SK-N-SH (cell line): ENCODE data around the gene CD96. TPM values are rescaled to one million over a fixed set of nuclear protein-coding genes. Genes with fewer than 3 reads are reported as not detected.
A peak's percentile ranks its signal among the peaks of the same experiment; 100 is the strongest.

Experiments
- CTCF ChIA-PET: fragments of 300-600, 350-600 bp; formaldehyde crosslinking; extraction: SDS; loops from one replicate; lab custom pipeline; 2021; lab: Yijun Ruan, JAX
- POLR2A ChIA-PET: fragments of 350-600 bp; sonication (Branson Sonifier 250); formaldehyde crosslinking; extraction: SDS; loops from one replicate; lab custom pipeline; 2020; ENCODE audit warnings: antibody characterized with exemption, inconsistent platforms; lab: Yijun Ruan, JAX
- DNase-seq: peaks from one replicate; pipeline ENCODE4 v3.0.0; 2012
- H2AFZ ChIP-seq: fragments of 200-600 bp; sonication (generic); 2 replicates; pipeline ENCODE4 v1.8.1; 2016; ENCODE audit warnings: antibody characterized with exemption, mild to moderate bottlenecking, low read depth
- H3F3A ChIP-seq: fragments of 200-600 bp; sonication (generic); replicated peaks from 2 replicates; pipeline ENCODE3; 2016; ENCODE audit warnings: antibody characterized with exemption, mild to moderate bottlenecking; ENCODE audit not compliant: insufficient read depth
- H3K27ac ChIP-seq, 2 experiments: fragments of 200-500 bp in 1 of 2; fragments of 200-600 bp in 1 of 2; sonication (Bioruptor generic) in 1 of 2; sonication (generic), shearing (Covaris generic) in 1 of 2; 2 replicates each; pipeline versions ENCODE4 v1.5.1 to v1.6.1; 2014 to 2016; ENCODE audit warnings: low read depth in 2 of 2, inconsistent platforms in 1 of 2, low read length in 1 of 2, mild to moderate bottlenecking in 1 of 2, mixed read lengths in 1 of 2
- H3K27me3 ChIP-seq: fragments of 200-600 bp; sonication (generic), shearing (Covaris generic); 2 replicates; pipeline ENCODE4 v1.6.1; 2016; ENCODE audit warnings: mixed run types; ENCODE audit not compliant: insufficient read depth
- H3K36me3 ChIP-seq, 2 experiments: fragments of 200-500 bp in 1 of 2; fragments of 200-600 bp in 1 of 2; sonication (Bioruptor generic) in 1 of 2; sonication (generic) in 1 of 2; replicated peaks in 1 of 2; 2 replicates each; pipeline versions ENCODE3 to v1.5.1; 2014 to 2016; ENCODE audit warnings: low read length in 1 of 2, mild to moderate bottlenecking in 1 of 2; ENCODE audit not compliant: insufficient read depth in 2 of 2, control insufficient read depth in 1 of 2
- H3K4me1 ChIP-seq, 2 experiments: fragments of 200-500 bp in 1 of 2; fragments of 200-600 bp in 1 of 2; sonication (Bioruptor generic) in 1 of 2; sonication (generic), shearing (Covaris generic) in 1 of 2; 2 replicates each; pipeline versions ENCODE4 v1.5.1 to v1.6.1; 2014 to 2016; ENCODE audit warnings: low read depth in 1 of 2, low read length in 1 of 2, mixed run types in 1 of 2; ENCODE audit not compliant: insufficient read depth in 2 of 2, control insufficient read depth in 1 of 2
- H3K4me2 ChIP-seq: fragments of 200-600 bp; sonication (generic), shearing (Covaris generic); 2 replicates; pipeline ENCODE4 v1.6.1; 2017; ENCODE audit warnings: mixed run types
- H3K4me3 ChIP-seq, 2 experiments: fragments of 200-500 bp in 1 of 2; fragments of 200-600 bp in 1 of 2; sonication (Bioruptor generic) in 1 of 2; sonication (generic), shearing (Covaris generic) in 1 of 2; 2 replicates each; pipeline versions ENCODE4 v1.5.1 to v1.8.1; 2014 to 2016; ENCODE audit warnings: low read depth in 2 of 2, inconsistent platforms in 1 of 2, low read length in 1 of 2, mild to moderate bottlenecking in 1 of 2, mixed read lengths in 1 of 2, moderate library complexity in 1 of 2
- H3K79me2 ChIP-seq: fragments of 200-600 bp; sonication (generic); 2 replicates; pipeline ENCODE4 v1.8.1; 2017; ENCODE audit warnings: mild to moderate bottlenecking; ENCODE audit not compliant: insufficient read depth
- H3K9ac ChIP-seq: fragments of 200-600 bp; sonication (generic); 2 replicates; pipeline ENCODE4 v1.6.1; 2017; ENCODE audit warnings: mixed run types
- H3K9me2 ChIP-seq: fragments of 200-600 bp; sonication (generic); 2 replicates; pipeline ENCODE4 v1.6.1; 2017; ENCODE audit warnings: mixed run types
- H3K9me3 ChIP-seq: fragments of 200-600 bp; sonication (generic); 2 replicates; pipeline ENCODE4 v1.6.1; 2017; ENCODE audit warnings: mixed run types, mild to moderate bottlenecking, moderate library complexity
- H4K20me1 ChIP-seq: fragments of 200-600 bp; sonication (generic); 2 replicates; pipeline ENCODE4 v1.6.1; 2017; ENCODE audit warnings: mild to moderate bottlenecking, mixed run types; ENCODE audit not compliant: insufficient read depth
- CTCF ChIP-seq: fragments of 200-600 bp; sonication (generic); IDR thresholded peaks from 2 replicates; pipeline ENCODE4 v1.6.1; 2017; ENCODE audit warnings: antibody characterized with exemption, mild to moderate bottlenecking, moderate library complexity
- ELF1 ChIP-seq: IDR thresholded peaks from 2 replicates; pipeline ENCODE4 v1.4.0; 2012
- GATA2 ChIP-seq: sonication (generic); formaldehyde crosslinking; IDR thresholded peaks from 2 replicates; pipeline ENCODE4 v1.5.0; 2020; ENCODE audit warnings: mild to moderate bottlenecking, missing genetic modification reagents
- IRF3 ChIP-seq: fragments of 150-350 bp; IDR thresholded peaks from 2 replicates; pipeline ENCODE4 v1.6.1; 2016; ENCODE audit warnings: mild to moderate bottlenecking, low read depth, low read length
- JUND ChIP-seq: IDR thresholded peaks from 2 replicates; pipeline ENCODE4 v1.4.0; 2012
- MAX ChIP-seq: IDR thresholded peaks from 2 replicates; pipeline ENCODE4 v1.4.0; 2012; ENCODE audit warnings: low read depth
- NFIC ChIP-seq: IDR thresholded peaks from 2 replicates; pipeline ENCODE4 v1.4.0; 2012; ENCODE audit warnings: borderline replicate concordance
- NRF1 ChIP-seq: IDR thresholded peaks from 2 replicates; pipeline ENCODE4 v1.6.1; 2012; ENCODE audit warnings: low read depth, mild to moderate bottlenecking, low read length
- PBX3 ChIP-seq: IDR thresholded peaks from 2 replicates; pipeline ENCODE4; 2012
- POLR2AphosphoS5 ChIP-seq: IDR thresholded peaks from 2 replicates; pipeline ENCODE4 v1.6.1; 2012; ENCODE audit warnings: low read depth, low read length
- RAD21 ChIP-seq: IDR thresholded peaks from 2 replicates; pipeline ENCODE4 v1.6.1; 2012; ENCODE audit warnings: mild to moderate bottlenecking, low read length
- RCOR1 ChIP-seq: fragments of 150-350 bp; IDR thresholded peaks from 2 replicates; pipeline ENCODE4 v1.6.1; 2017; ENCODE audit warnings: antibody characterized with exemption, low read length
- RXRA ChIP-seq: IDR thresholded peaks from 2 replicates; pipeline ENCODE4 v1.4.0; 2012; ENCODE audit warnings: low read depth, mild to moderate bottlenecking, borderline replicate concordance
- SMC3 ChIP-seq: IDR thresholded peaks from 2 replicates; pipeline ENCODE4 v1.6.1; 2012; ENCODE audit warnings: low read depth, low read length, improper control_type of control experiment
- TAF1 ChIP-seq: IDR thresholded peaks from 2 replicates; pipeline ENCODE4 v1.6.1; 2012; ENCODE audit warnings: low read depth, mild to moderate bottlenecking, low read length, moderate library complexity, borderline replicate concordance
- USF2 ChIP-seq: fragments of 150-350 bp; IDR thresholded peaks from 2 replicates; pipeline ENCODE4 v1.6.1; 2017; ENCODE audit warnings: antibody characterized with exemption, low read length, low read depth, borderline replicate concordance
- ZBTB33 ChIP-seq: IDR thresholded peaks from 2 replicates; pipeline ENCODE4 v1.4.0; 2012; ENCODE audit warnings: low read depth, borderline replicate concordance
- WGBS: methylation state at CpG from one replicate; pipeline ENCODE4 v1.1.6; 2017; ENCODE audit warnings: low lambda C conversion rate; 5-methylcytosine and 5-hydroxymethylcytosine counted together
- polyA plus RNA-seq, 3 experiments: library from polyadenylated mRNA; depleted of rRNA; stranded (reverse); fragments of >200 nt; gene quantifications; 2 replicates each; pipeline ENCODE4 v1.2.3, GENCODE V29; 2012

The CD96 gene
- polyA plus RNA-seq, 1 of the 3 experiments (the other 2 are of a cell fraction), result 0.02 TPM

GRCh38 chr3:111691293-111691909 is 149.4 kb downstream of the CD96 start:
- ChIA-PET POLR2A (no interaction called here), CTCF (interaction anchor here (0.6 to 5.2 kb wide), 23 partner anchors 8 to 325 kb away, joined by 3 to 61 read pairs (median 5); partner anchors contain the start of gene ABHD10)
- peak overlapping the region in 1 of 2 experiments; percentile 75; a peak in 2 of 4 replicates for H3K27ac ChIP-seq
- H3K9me2 ChIP-seq, result no peaks in the 10 kb centered on the region
- H3K9me3 ChIP-seq, result no peaks in the 10 kb centered on the region
- TF ChIP-seq JUND (no peak), SMC3 (peak; percentile 73), RXRA (no peak), NRF1 (no peak), IRF3 (no peak), POLR2AphosphoS5 (no peak), RAD21 (peak; percentile 74), NFIC (no peak), CTCF (peak; percentile 74)
- 45% methylated on average over 2 of the region's 2 CpGs for WGBS
- peak overlapping the region; percentile 27; the same call in 1 of the 2 replicates for H3K9ac ChIP-seq
- DNase-seq, result peak; percentile 47
- H3K4me1 ChIP-seq, result peaks cover 3 to 37% of the 10 kb centered on the region in 2 experiments
- no peak overlapping the region for H2AFZ ChIP-seq
- no peaks in the 10 kb centered on the region for H4K20me1 ChIP-seq
- H3F3A ChIP-seq, result peaks cover 43% of the 10 kb centered on the region
- no peak overlapping the region; a peak in 1 of 4 replicates for H3K4me3 ChIP-seq
- H3K4me2 ChIP-seq, result peak overlapping the region; percentile 31; the same call in 1 of the 2 replicates
- H3K36me3 ChIP-seq, result no peaks in the 10 kb centered on the region
- H3K27me3 ChIP-seq, result no peaks in the 10 kb centered on the region
- H3K79me2 ChIP-seq, result peaks cover 79% of the 10 kb centered on the region

GRCh38 chr3:111692593-111693552 is 150.9 kb downstream of the CD96 start:
- Histone ChIP-seq H3K9ac (no peak overlapping the region), H3F3A (peaks cover 51% of the 10 kb centered on the region), H3K27ac (no peak overlapping the region), H2AFZ (no peak overlapping the region), H3K36me3 (no peaks in the 10 kb centered on the region), H3K79me2 (peaks cover 79% of the 10 kb centered on the region), H3K4me2 (no peak overlapping the region), H3K4me1 (peaks cover 3 to 35% of the 10 kb centered on the region in 2 experiments), H3K27me3 (no peaks in the 10 kb centered on the region), H4K20me1 (no peaks in the 10 kb centered on the region), H3K9me3 (no peaks in the 10 kb centered on the region), H3K9me2 (no peaks in the 10 kb centered on the region), H3K4me3 (no peak overlapping the region)
- CTCF ChIA-PET, result interaction anchor here (1.2 to 5.2 kb wide), 5 partner anchors 20 to 287 kb away, joined by 3 to 61 read pairs (median 5); partner anchors contain the start of gene ABHD10
- no peak for TF ChIP-seq PBX3
- TF ChIP-seq GATA2 (CRISPR knock-in tag), result no peak
- TF ChIP-seq TAF1, result no peak
- no peak for TF ChIP-seq ELF1
- TF ChIP-seq ZBTB33, result no peak
- TF ChIP-seq NRF1, result no peak
- no peak for TF ChIP-seq MAX
- no peak for TF ChIP-seq RCOR1
- no peak for TF ChIP-seq RAD21
- TF ChIP-seq RXRA, result no peak
- TF ChIP-seq USF2, result no peak
- POLR2A ChIA-PET, result no interaction called here
- DNase-seq, result no peak
- 72% methylated on average over 6 of the region's 8 CpGs for WGBS
